Vagina (tissue), 2 donors: ENCODE results near the gene ARPP21. TPM values are rescaled to one million over a fixed set of nuclear protein-coding genes. Genes with fewer than 3 reads are reported as not detected.

Experiments used
- DNase-seq, 2 donors: peaks; one replicate each; pipeline ENCODE4 v3.0.0-alpha.2; 2017; ENCODE audit errors: extremely low spot score in 2 of 2
- H3K27ac ChIP-seq: fragments of 200-600 bp; sonication (generic); one replicate; pipeline ENCODE4 v1.5.1; 2019
- H3K27me3 ChIP-seq: fragments of 200-600 bp; sonication (generic); one replicate; pipeline ENCODE4 v1.5.1; 2019
- H3K36me3 ChIP-seq, 2 donors: fragments of 200-600 bp; sonication (generic); one replicate each; pipeline ENCODE4 v1.5.1; 2017 to 2019
- H3K4me1 ChIP-seq: fragments of 200-600 bp; sonication (generic); one replicate; pipeline ENCODE4 v1.5.1; 2019
- H3K4me3 ChIP-seq, 2 donors: fragments of 200-600 bp; sonication (generic); 1 replicate in 1 of 2; 2 replicates in 1 of 2; pipeline ENCODE4 v1.5.1; 2016 to 2019
- H3K9me3 ChIP-seq: fragments of 200-600 bp; sonication (generic); one replicate; pipeline ENCODE4 v1.5.1; 2019
- CTCF ChIP-seq, 3 experiments: fragments of 450-650 bp in 2 of 3; fragments of 200-600 bp in 1 of 3; sonication (generic) in 1 of 3; IDR thresholded peaks; one replicate each; pipeline ENCODE4 v1.5.1; 2017 to 2019; ENCODE audit warnings: antibody characterized with exemption in 3 of 3, mild to moderate bottlenecking in 2 of 3, moderate library complexity in 2 of 3
- POLR2A ChIP-seq, 2 donors: fragments of 450-650 bp; IDR thresholded peaks; one replicate each; pipeline ENCODE4 v1.6.1; 2017; ENCODE audit warnings: antibody characterized with exemption in 2 of 2, mild to moderate bottlenecking in 2 of 2, moderate library complexity in 2 of 2
- POLR2AphosphoS5 ChIP-seq, 2 donors: sonication (generic); formaldehyde crosslinking; IDR thresholded peaks; one replicate each; pipeline ENCODE4 v1.9.0; 2017; ENCODE audit warnings: antibody characterized with exemption in 2 of 2, mild to moderate bottlenecking in 2 of 2, low read depth in 1 of 2; ENCODE audit not compliant: insufficient read depth in 1 of 2
- intact Hi-C: fragments of 100-400 bp; cut with DNase I; formaldehyde crosslinking; loops from one replicate; pipeline ENCODE4 v1.15.1; 2023
- total RNA-seq: library from RNA; depleted of rRNA; stranded (reverse); fragments of >200 nt; gene quantifications from one replicate; pipeline ENCODE4 v1.2.3, GENCODE V29; 2016

The ARPP21 gene
- total RNA-seq, 1 donor from 2014 or later: not detected

GRCh38 chr3:35678643-35679161 is 39.4 kb downstream of the ARPP21 start:
- no peaks in the 10 kb centered on the region for H3K4me1 ChIP-seq
- H3K4me3 ChIP-seq: no peak overlapping the region
- no peak for DNase-seq
- H3K27ac ChIP-seq: no peak overlapping the region
- intact Hi-C loops: no loop called here
- H3K36me3 ChIP-seq: no peaks in the 10 kb centered on the region
- no peaks in the 10 kb centered on the region for H3K27me3 ChIP-seq
- no peaks in the 10 kb centered on the region for H3K9me3 ChIP-seq
- TF ChIP-seq POLR2AphosphoS5 (IDR thresholded peaks at IDR 0.05; ENCODE audit: insufficient read depth in 1 of 2, low read depth in 1 of 2) (no peak), POLR2A (IDR thresholded peaks at IDR 0.05) (no peak), CTCF (IDR thresholded peaks at IDR 0.05) (no peak)

GRCh38 chr3:35679409-35680080 is 40.2 kb downstream of the ARPP21 start:
- DNase-seq: no peak
- Histone ChIP-seq H3K4me3 (no peak overlapping the region), H3K27ac (no peak overlapping the region), H3K9me3 (no peaks in the 10 kb centered on the region), H3K27me3 (no peaks in the 10 kb centered on the region), H3K4me1 (no peaks in the 10 kb centered on the region), H3K36me3 (no peaks in the 10 kb centered on the region)
- TF ChIP-seq CTCF (IDR thresholded peaks at IDR 0.05) (no peak), POLR2A (IDR thresholded peaks at IDR 0.05) (no peak), POLR2AphosphoS5 (IDR thresholded peaks at IDR 0.05; ENCODE audit: insufficient read depth in 1 of 2, low read depth in 1 of 2) (no peak)
- intact Hi-C loops: no loop called here

GRCh38 chr3:35680866-35681650 is 41.7 kb downstream of the ARPP21 start:
- Histone ChIP-seq H3K27me3 (no peaks in the 10 kb centered on the region), H3K9me3 (no peaks in the 10 kb centered on the region), H3K4me3 (no peak overlapping the region), H3K27ac (no peak overlapping the region), H3K4me1 (no peaks in the 10 kb centered on the region), H3K36me3 (no peaks in the 10 kb centered on the region)
- intact Hi-C loops: no loop called here
- TF ChIP-seq CTCF (IDR thresholded peaks at IDR 0.05): no peak
- no peak for TF ChIP-seq POLR2AphosphoS5 (IDR thresholded peaks at IDR 0.05; ENCODE audit: insufficient read depth in 1 of 2, low read depth in 1 of 2)
- no peak for TF ChIP-seq POLR2A (IDR thresholded peaks at IDR 0.05)
- no peak for DNase-seq

GRCh38 chr3:35685153-35685552 is 45.8 kb downstream of the ARPP21 start:
- intact Hi-C loops: no loop called here

More at GRCh38 chr3:35685153-35685552, 45.8 kb downstream of the ARPP21 start:
- Histone ChIP-seq H3K4me3 (no peak overlapping the region), H3K27ac (no peak overlapping the region), H3K27me3 (no peaks in the 10 kb centered on the region), H3K9me3 (no peaks in the 10 kb centered on the region), H3K36me3 (no peaks in the 10 kb centered on the region), H3K4me1 (no peaks in the 10 kb centered on the region)
- TF ChIP-seq POLR2A (IDR thresholded peaks at IDR 0.05): no peak
- TF ChIP-seq CTCF (IDR thresholded peaks at IDR 0.05): no peak
- no peak for TF ChIP-seq POLR2AphosphoS5 (IDR thresholded peaks at IDR 0.05; ENCODE audit: insufficient read depth in 1 of 2, low read depth in 1 of 2)
- no peak for DNase-seq
